ENCODE data around the gene TNNT3.
"Not testable (repeated sequence)": the region's sequence is repeated elsewhere in the genome, so short reads cannot be mapped to it uniquely, and the experiment has no call there.

The TNNT3 gene

DNA sequence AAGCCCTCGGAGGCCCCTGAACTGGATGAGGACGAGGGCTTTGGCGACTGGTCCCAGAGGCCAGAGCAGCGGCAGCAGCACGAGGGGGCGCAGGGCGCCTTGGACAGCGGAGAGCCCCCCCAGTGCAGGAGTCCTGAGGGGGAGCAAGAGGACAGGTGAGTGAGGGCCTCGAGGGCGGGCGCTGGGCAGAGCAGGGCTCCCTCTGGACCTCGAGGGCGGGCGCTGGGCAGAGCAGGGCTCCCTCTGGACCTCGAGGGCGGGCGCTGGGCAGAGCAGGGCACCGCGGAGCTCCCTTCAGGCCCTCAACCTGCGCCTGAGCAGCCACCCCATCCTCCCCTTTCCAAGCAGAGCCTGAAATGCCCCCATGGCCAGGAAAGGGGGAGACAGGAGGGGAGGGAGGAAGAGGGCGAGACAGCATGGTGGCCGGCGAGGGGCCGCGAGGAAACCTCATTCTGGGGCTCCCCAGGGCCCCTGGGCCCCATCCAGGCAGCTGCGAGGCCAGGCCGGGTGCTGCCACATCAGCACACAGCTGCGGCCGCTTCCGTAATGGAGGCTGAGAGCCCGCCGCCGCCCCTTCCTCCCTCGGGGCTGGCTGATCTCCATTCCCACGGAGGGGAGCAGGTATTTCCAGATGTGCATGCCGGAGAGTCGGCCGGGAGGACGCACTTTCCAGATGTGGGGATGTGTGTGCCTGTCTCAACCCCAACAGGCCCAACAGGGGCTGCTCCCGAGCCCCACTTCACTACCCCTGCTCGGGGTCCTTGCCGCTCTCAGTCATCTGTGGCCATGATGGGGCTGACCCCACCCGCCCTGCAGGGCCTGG lies 37.9 kb upstream of the TNNT3 start:
- peak; percentile 91 for DNase-seq

DNA sequence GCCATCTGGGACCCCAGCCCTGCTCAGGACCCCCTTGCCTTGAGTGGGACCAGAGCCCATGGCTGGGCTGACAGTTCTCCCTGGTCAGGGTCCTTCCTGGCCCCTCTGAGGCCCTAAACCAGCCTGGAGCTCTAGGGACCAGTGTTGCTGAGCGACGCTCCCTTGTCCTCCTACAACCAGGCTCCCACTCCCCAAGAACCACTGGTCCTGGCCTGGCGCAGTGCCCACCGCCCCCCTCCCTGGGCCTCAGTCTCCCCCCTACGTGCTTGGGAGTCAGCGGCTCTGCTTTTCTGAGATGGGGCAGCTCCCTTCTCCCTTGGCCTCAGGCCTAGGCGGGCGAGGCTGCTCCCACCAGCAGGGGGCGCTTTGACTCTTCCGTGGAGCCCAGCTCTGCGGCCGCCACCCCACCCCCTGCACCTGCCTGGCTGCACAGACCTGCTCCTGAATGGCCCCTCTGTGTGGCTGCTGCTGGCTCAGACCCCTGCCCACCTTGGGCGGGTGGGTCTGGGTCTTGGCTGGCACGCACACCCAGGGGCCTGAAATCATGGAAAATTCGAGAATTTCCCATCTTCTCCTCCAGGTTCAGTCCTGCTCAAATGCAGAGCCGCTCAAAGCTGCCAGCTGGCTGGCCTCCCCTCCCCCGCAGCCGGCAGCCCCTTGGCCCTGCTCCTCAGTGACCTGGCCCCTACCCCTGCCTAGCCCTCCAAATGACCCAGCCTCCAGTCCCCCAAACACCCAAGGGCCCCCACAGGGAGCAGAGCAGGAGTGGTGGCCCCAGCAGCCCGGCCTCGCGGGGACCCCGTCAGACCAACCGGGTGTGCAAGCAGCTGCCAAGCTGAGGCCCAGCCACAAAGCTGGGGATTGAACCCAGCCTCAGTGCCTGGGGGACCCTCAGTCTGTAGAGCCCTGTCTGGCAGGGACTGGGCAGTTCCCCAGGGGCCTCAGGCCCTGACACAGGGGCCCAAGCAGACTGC lies 37.0 kb upstream of the TNNT3 start:
- peak; percentile 97 for DNase-seq

DNA sequence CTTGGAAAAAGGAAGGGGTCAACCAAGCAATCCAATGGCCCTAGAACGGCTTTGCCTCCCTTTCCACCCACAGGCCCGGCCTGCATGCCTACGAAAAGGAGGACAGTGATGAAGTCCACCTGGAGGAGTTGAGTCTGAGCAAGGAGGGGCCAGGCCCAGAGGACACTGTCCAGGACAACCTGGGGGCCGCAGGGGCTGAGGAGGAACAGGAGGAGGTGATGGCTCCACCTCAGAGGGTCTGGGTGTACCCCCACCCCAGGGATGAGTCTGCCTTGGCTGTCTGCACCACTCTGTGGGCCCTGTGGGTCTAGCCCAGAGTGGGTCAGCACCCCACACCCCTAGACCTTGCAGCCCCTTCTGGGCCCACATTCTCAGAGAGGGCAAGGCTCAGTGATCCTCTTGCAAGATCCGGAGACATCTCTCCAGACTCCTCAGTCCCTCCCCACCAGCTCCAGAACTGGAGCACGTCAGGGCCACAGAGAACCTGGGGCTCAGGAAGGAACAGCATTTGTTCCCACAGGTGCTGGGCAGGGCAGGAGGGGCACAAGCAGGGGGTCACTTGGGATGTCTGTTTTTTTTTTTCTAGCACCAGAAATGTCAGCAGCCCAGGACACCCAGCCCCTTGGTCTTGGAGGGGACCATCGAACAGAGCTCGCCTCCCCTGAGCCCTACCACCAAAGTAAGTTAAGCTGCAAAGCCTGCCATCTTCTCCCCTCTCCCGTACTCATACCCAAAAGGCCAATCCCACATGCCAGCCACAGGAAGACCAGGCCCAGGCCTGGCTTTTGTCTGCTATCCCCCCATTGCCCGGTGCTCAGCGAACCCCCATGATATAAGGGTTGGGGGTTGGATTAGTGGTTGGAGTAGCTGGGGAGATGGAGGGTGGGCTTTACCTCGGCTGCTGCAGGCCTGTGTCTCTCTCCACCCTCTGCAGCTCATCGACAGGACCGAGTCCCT lies 35.9 kb upstream of the TNNT3 start:
- peak; percentile 45 for DNase-seq

DNA sequence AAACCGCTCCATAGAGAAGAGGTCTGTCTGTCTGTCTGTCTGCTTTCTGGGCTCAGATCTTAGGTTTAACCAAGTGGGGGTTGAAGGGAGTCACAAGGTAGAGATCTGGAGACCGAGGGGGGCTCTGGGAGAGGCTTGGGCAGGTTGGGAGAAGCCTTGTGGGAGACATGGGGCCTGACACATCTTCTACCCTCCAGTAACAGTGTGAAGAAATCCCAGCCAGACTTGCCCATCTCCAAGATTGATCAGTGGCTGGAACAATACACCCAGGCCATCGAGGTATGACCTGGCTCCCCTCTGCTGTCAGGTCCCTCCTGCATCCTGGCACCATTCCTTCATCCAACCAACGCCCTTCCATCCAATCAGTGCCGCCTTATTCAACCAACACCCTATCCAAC lies 35.2 kb upstream of the TNNT3 start:
- DNase-seq: peak; percentile 29

DNA sequence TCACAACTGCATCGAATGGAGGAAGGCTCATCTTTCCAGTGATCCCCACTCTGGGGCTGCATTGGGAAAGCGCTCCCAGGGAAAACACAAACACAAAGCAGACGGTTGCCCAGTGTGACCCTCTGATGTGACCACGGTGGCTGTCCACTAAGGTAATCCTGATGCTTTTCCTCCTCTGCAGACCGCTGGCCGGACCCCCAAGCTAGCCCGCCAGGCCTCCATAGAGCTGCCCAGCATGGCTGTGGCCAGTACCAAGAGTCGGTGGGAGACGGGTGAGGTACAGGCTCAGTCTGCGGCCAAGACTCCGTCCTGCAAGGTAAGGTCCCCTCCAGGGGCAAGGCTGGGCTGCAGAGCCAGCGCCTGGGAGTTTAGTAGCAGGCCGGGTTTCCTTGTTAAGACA lies 33.0 kb upstream of the TNNT3 start:
- DNase-seq: not testable (repeated sequence)

DNA sequence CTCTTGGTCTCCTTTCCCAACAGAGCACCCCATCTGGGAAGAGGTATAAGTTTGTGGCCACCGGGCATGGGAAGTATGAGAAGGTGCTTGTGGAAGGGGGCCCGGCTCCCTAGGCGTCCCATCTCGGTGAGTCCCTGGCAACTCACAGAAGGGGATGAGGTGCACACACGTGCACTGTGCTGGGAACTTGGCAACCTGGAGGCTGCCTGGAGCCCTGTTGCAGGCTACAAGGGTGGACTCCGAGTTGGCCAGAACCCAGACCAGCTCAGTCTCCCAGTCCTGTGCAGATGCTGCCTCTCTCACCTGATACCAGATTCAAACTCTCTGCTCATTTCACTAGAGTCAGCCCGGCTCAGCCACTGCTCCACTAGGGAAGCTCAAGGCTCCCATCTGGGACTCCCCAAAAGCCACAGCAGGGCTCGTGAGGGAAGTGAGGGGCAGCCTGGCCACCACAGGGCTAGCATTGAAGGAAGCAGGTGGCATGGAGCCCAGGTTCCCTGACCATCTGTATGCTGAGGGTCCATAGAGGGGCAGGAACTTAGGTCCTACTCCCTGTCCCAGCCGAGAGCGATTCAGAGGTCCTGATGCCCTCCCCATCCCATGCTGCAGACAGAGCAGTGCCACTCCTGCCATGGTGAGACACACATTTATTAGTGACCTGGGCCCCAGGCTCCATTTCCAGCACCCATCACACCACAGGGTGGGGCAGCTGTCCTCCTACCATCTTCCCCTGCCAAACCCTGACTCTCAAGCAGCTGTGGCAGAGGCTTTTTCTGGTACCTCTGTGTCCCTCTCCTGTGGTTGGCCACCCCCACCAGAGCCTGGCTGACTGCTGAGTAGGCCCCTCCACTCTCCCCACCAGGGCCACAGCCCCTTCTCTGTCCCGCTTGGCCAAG lies 31.8 kb upstream of the TNNT3 start:
- no peak for DNase-seq

DNA sequence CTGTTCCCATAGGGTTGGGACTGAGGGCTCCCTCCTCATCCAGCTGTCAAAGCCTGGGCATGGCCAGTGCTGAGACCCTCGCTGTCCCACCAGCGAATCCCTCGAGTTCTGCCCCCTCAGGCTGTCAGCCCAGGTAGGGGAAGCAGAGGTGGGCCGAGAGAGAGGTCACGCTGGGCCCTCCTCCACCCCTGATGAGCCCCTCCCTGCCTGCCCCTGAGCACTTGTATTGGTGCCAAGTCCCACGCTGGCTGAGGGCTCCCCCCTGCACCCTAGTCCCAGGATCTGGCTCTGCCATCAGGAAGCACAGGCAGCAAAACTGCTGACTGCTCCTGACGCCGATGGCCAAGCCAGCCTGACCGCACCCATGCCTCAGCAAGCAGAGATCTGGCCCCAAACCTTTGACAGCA lies 31.2 kb upstream of the TNNT3 start:
- DNase-seq: no peak

DNA sequence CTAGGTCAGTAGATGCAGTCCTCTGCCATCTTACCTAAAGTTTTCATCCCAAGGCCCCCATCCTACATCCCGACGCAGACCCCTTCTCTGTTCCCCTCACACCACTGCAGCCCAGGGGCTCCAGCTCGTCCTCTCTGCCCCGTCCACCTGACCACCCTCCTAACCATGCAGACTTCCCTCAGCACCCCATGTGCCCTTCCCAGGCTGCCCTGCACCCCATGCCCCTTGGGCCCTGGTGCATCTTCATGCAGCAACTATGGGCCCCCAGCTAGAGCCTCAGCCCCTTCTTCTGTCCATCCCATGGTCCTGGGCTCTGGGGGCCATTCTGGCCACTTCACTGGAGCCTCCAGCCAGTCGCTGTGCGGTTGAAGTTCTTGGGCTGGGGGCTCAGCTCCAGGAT lies 30.7 kb upstream of the TNNT3 start:
- DNase-seq: no peak

DNA sequence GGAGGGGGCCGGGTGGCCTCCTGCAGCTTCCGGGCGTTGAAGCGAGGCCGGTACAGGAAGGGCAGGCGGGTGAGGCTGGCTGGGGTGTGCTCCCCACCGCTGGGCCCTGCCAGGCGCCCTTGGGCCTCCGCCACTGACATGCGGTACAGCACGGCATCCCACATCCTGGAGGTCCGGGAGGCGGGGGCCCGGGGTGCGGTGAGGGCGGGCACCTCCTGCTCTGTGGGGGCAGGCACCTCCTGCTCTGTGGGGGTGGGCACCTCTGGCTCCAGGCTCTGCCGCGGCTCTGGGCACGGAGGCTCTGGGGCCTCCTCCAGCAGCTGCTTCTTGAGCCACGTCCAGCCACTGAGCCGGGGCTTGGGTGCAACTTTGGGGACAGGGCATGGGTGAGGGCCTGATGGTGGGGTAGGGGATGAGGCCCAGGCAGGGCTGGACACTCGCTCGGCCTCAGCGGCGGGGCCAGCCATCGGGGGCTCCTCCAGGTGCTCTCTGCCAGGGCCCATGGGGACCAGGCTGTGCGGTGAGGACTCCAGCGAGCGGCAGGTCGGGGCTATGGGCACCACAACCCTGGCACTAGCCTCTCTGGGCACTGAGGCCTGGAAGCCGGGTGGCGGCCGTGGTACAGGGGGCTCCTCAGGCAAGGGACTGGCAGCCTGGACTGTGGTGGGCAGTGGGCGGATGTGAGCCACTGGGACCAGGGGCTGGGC lies 30.1 kb upstream of the TNNT3 start:
- peak; percentile 56 for DNase-seq

DNA sequence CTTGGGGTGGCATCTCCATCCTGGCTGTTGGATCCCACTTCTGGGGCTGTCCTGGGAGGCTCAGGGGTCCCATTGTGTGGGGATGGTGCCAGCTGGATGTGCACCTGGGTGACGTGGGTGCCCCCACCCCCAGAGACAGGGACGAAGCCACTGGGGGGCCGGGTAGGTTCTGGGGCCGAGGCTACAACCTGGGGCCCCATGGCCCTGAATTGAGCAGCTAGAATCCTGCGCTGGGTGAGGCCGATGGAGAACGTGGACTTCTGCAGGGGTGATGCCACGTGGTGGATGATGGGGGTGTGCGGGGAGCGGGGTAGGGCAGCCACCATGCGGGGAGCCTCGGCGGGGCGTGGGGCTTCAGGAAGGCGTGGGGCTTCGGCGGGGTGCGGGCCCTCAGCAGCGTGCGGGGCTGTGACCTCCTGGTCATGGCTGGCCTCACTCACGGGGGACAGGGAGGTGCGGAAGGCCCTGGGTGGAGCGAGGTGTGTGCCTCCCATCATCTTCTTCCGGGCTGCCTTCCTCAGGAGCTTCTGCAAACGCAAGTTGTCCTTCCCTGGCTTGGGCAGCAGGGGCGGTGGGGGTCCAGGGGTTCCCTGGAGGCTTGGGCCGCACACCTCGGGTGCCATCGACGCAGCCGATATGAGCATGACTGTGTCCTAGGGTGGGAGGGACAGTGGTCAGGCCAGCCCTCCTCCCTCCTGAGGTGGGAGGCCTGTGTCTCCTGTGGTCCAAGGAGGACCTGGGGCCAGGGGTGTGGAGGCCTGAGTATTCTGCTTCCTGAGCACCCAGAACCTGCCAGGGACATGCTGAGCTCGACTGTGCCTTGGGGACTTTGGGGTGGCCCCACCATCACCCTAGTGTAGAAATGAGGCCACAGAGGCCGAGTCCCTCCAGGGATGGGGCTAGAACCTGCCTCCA lies 29.3 kb upstream of the TNNT3 start:
- no peak for DNase-seq

DNA sequence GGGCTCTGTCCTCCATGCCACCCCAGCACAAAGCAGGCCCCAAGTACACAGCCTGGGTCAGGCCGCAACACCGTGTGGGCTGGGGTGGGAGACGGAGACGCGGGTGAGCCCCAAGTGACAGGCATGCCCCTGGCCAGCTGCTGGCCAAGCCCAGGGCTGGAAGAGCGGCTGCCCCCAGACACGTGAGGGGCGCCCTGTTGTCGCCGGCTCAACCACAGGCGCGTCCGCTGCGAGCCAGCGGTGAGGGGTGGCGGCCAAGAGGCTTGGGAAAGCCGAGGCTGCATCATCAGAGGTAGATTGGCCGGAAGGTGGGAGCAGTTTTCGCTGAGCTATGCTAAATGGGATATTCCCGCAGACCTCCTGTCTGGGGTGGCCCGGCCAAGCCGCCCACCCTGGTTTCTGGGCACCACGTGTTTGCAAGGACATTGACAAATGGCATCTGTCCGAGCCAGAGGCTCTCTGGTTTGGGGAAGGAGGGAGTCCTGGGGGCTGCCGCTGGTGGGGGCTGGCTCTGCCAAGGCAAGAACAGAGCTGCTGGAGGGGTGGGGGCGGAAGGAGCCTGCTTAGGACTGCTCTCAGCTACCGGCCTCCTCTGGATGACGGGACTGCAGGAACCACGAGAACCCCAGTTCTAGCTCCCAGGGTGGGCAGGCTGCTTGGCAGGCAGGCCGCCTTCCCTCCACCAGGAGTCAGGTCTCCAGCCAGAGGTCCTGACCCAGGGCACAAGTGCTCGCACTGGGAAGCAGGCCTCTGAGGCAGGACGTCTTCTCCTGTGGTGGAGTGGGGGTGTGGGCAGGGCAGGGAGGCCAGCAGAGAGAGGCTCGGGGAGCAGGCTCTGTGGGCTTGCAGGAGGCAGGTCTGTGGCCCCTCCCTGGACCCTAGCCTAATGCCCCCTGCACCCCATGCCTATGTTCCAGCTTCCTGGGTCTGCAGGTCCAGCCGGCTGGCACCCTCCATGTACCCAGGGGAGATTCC lies 28.4 kb upstream of the TNNT3 start:
- DNase-seq: peak; percentile 47

DNA sequence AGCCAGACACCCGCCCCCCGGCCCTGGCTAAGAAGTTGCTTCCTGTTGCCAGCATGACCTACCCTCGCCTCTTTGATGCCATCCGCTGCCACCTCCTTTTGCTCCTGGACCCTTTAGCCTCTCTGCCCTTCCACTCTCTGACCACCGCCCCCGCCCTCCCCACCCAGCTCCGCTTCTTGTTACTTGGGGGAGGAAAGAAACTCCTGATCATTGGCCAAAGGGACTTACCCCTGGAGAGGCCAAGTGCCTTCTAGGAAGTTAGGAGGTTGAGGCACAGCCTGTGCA lies 27.7 kb upstream of the TNNT3 start, which contains the start of gene PRR33:
TSS of gene PRR33 (minus strand) at position 65 of the 285 bp plus-strand sequence. CDS start 1,311 bp downstream, outside the sequence.
- DNase-seq: no peak

DNA sequence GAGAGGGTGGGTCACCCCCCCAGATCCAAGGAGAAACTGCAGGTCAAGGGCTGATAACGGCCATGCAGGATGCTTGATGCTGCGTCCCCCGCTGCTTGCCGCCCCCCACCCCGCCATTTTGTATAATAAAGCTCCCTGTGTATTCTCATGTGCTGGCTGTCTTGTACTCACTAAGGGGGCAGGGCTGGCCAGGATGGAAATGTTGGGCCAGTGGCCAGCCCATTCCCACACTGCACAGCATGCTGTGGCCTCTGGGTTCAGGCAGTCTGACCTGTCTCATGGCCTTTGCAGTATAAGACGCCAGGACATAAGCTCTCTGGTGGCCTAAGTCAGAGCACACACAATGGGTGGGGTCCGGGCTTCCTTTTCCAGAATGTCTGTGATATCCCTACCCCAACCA lies 27.4 kb upstream of the TNNT3 start:
- DNase-seq: no peak

DNA sequence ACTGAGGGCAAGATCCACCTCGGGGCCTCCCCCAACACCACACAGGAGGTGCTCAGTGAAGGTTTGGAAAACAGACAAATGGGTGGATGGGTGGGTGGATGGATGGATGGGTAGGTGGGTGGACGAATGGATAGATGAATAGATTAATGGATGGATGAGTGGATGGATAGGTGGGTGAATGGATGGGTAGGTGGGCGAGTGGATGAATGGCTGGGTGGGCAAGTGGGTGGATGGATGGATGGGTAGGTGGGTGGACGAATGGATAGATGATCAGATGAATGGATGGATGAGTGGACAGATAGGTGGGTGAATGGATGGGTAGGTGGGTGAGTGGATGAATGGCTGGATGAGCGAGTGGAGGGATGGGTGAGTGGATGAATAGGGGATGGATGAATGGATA lies 26.9 kb upstream of the TNNT3 start:
- DNase-seq: no peak

DNA sequence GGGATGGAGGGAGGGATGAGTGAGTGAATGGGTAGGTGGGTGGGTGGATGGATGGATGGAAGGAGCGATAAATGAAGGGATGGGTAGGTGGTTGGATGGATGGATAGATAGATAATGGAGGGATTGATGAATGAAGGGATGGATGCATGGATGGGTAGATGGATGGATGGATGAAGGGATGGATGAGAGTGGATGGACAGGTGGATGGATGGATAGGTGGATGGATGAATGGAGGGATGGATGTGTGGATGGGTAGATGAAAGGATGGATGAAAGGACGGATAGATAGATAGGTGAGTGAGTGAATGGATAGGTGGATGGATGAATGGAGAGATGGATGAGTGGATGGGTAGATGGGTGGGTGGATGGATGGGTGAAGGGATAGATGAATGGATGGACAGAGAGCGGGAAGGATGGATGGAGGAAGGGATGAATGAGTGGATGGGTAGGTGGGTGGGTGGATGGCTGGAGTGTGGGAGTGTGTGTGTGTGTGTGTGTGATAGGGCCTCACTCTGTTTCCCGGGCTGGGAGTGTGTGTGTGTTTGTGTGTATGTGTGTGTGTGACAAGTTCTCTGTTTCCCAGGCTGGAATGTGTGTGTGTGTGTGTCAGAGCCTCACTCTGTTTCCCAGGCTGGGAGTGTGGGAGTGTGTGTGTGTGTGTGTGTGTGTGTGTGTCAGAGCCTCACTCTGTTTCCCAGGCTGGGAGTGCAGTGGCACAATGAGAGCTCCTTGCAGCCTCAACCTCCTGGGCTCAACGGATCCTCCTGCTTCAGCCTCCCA lies 25.7 kb upstream of the TNNT3 start:
- DNase-seq: no peak

DNA sequence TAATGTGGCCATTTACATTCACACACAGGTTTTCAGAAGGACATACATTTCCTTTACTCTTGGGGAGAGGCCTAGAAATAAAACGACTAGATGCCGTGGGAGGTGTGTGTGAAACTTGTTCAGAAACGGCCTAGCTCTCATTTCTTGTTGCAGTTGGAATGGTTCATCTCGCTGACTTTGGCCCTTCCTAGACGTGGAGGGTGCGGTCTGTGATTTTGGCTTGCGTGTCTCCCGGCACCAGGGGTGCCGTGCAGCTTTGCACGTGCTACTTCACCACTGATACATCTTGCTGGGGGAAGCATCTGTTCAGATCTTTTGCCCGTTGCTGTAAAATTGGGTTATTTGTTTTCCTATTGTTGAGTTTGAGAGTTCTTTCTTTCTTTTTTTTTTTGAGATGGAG lies 24.7 kb upstream of the TNNT3 start:
- DNase-seq: no peak

DNA sequence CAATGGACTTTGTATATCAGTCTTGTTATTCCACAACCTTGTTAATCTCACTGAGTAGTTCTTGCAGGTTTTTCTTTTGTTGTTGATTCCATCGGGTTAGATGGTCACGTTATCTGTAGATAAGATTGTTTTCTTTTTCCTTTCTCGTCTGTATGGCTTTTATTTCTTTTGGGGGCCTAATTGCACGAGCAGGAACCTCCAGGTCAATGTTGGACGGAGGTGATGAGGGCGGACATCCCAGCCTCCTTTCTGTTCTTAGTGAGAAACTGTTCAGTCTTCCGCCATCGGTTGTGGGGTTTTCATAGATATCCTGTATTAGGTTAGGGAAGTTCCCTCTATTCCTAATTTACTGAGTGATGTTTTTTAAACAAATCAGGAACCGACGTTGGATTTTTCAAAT lies 23.0 kb upstream of the TNNT3 start:
- no peak for DNase-seq

DNA sequence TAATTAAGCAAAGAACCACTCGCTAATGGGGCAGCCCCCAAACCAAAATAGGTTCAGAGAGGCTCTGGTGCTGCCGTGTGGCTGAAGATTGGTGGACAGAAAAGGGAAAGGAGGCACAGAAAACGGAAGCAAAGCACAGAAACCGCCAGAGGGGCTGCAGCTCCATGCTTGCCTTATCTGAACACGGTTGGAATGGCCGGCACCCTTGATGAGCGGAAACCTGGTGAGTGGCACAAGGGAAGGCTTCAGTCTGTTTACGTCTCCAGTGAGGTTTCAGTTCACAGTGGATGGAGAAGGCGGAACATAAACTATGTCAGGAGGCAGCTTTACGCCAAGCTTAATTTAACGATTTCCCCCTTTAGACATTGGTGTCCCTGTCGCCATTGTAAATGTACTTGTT lies 22.6 kb upstream of the TNNT3 start:
- no peak for DNase-seq
